HG03135 (cell line): Measurements from ENCODE around the gene COL23A1.
"Not testable (repeated sequence)": the region's sequence is repeated elsewhere in the genome, so short reads cannot be mapped to it uniquely, and the experiment has no call there.

ENCODE experiments used
- ATAC-seq: cut with Tn5 transposase; IDR thresholded peaks from one replicate; pipeline ENCODE4 v1.9.1; 2021; ENCODE audit warnings: mild to moderate bottlenecking, moderate library complexity; ENCODE audit not compliant: unreplicated experiment

The COL23A1 gene

DNA sequence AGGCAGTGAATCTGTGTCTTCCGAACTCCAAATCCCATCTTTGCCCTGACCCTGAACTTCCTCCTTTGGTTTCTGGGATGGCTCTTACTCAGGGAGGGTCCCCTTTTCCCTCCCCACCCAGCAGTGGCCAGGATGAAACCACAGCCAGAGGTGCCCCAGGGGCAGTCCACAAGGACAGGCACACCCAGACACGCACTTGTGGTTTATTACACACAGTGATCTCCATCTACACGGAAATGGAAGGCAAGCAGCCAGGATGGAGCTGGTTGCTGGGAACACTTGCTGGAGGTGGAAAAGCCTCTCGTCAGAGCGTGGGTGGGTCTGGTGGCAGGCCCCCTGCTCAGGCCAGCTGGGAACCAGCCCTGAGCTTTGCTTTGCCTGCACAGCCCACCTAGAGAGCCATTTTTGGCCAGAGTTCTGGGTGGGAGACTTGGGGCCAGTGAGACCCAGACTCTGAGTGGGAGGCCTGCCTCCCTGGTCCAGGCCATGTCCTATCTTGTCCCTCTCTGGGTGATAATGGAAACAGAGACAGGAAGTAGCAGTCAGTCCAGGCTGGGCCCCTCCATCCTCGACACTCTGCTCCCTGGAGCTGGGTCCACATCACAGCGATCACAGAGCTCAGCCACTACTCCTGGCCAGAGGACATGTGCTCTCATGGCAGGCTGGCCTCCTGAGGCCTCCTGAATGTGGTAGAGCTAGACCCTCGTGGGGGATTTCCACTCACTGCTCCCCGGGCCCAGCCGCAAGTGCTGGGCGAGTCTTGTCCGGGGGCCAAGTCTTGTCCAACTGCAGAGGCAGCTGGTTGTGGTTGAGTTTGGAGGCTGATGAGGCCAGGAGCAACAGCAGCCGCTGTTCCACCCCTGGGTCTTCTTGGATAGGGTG lies 352.5 kb downstream of the COL23A1 start:
- no peak for ATAC-seq

GRCh38 chr5:178236679-178237078 lies 353.5 kb downstream of the COL23A1 start:
- ATAC-seq = no peak

DNA sequence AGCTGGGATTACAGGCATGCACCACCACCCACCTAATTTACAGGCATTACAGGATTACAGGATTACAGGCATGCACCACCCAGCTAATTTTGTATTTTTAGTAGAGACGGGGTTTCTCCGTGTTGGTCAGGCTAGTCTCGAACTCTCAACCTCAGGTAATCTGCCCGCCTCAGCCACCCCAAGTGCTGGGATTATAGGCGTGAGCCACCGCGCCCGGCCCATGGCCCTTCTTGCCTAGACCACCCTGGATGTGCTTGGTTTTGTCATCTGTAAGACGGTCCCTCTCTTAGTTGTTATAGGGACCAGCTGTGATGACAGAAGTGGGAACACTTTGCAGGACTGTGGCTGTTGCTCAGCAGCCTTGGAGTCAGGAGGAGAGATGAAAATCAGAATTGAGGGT lies 354.1 kb downstream of the COL23A1 start:
- no peak for ATAC-seq

DNA sequence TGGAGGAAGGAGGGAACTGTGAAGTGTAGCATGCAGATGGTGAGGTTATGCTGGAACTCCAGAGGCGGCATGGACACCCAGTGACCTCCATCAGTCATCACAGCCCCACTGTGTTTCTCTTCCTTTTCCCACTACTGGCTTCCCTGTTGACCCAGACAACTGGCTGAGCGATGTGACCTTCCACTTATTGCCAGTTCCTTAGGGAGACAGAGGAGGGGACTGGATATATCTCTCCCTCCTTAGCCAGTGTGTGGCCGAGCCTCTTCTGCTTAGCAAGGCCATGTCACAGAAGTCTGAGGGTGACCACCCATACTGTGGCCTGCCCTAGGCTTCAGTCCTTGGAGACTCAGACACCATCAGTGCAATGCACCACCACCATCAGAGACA lies 354.6 kb downstream of the COL23A1 start:
- ATAC-seq = no peak

- ATAC-seq = no peak
Measured at GRCh38 chr5:178234750-178235587, 355.2 kb downstream of the COL23A1 start.

GRCh38 chr5:178234121-178234749 lies 356.0 kb downstream of the COL23A1 start:
- ATAC-seq = no peak

- no peak for ATAC-seq
Measured at GRCh38 chr5:178232920-178233429, 357.2 kb downstream of the COL23A1 start.

GRCh38 chr5:178232124-178232919 lies 357.9 kb downstream of the COL23A1 start, which contains the start of gene PHYKPL:
PHYKPL (minus strand) TSS chr5:178232802; CDS start chr5:178232550, 252 bp downstream.
- ATAC-seq = peak; percentile 56

- peak; percentile 15 for ATAC-seq
Measured at GRCh38 chr5:178231539-178232123, 358.6 kb downstream of the COL23A1 start.

DNA sequence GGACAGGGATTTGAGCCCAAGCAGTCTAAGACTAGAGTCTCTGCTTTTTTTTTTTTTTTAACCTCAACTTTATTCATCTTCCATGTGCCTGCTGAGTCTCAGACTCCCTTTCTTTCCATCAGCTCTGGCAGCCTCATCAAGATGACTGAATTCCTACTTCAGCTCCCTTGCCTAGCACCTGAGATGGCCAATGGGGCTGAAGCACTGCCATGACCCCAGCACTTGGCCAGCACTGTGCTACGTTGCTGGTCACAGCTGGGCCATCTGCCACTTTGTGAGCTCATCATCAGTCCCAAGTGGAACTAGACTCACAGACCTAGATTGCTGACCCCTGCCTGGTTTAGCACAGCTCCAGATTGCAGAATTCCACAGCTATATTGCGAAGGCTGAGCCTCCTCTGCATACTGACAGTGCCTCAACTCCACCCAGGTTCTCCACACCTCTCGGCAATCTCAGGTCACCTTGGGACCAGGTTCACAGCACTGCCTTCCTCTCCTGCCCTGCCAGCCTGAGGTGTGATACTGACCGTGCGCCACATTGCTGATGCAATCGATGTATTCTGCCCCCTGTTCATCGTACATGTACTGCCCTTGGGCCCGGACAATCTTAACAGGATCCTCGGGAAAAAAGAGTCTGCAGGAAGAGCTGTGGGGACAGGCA lies 359.2 kb downstream of the COL23A1 start:
- ATAC-seq = no peak

- no peak for ATAC-seq
Measured at GRCh38 chr5:178229861-178230260, 360.3 kb downstream of the COL23A1 start.

DNA sequence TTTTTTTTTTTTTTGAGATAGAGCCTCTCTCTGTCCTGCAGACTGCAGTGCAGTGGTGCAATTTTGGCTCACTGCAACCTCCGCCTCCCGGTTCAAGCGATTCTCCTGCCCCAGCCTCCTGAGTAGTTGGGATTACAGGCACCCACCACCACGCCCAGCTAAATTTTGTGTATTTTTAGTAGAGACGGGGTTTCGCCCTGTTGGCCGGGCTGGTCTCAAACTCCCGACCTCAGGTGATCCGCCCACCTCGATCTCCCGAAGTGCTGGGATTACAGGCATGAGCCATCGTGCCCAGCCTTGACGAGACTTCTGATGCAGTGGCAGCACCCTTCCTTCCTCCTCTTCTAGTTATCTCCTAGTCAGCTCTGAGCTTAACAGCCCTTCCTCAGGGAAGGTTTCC lies 361.1 kb downstream of the COL23A1 start:
- not testable (repeated sequence) for ATAC-seq

GRCh38 chr5:178228609-178229008 lies 361.6 kb downstream of the COL23A1 start:
- ATAC-seq = no peak

GRCh38 chr5:178227929-178228328 lies 362.3 kb downstream of the COL23A1 start:
- no peak for ATAC-seq

DNA sequence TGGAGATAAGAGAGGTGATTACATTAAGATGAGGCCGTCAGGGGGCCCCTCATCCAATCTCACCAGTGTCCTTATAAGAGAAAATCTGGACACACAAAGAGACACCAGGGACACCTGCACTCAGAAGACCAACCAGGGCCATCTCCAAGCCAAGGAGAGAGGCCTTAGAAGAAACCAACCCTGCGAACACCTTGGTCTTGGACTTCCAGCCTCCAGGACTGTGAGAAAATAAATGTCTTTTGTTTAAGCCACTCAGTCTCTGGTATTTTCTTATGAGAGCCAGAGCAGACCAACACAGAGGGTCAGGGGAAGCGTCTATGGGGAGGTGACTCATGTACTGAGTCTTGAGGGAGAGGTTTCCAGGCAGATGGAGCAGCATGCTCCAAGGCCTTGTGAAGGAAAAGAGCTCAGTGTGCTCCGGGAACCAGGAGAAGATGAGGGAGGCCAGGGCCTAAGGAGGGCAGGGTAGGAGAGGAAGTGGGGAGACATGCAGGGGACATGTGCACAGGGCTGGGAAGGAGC lies 363.0 kb downstream of the COL23A1 start:
- no peak for ATAC-seq

- no peak for ATAC-seq
Measured at GRCh38 chr5:178225174-178225573, 365.0 kb downstream of the COL23A1 start.

DNA sequence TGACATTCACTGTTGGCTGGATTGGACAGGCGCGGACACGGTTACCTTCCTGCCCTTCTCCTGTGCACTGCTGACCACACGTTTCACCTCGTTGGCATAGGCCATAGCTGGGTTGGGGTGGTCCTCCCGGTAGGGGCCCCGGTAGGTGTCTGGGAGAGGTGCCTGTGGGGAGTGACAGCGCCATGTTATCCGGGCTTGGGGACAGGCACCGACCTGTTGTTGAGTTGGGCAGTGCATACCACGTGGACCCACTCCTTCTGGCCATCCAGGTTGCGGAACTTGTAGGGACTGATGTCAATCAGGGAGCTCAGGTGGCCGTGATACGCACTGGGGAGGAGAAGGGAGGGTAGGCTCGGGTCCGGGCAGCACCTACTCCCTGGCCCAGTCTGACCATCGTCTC lies 365.8 kb downstream of the COL23A1 start:
- ATAC-seq = no peak

DNA sequence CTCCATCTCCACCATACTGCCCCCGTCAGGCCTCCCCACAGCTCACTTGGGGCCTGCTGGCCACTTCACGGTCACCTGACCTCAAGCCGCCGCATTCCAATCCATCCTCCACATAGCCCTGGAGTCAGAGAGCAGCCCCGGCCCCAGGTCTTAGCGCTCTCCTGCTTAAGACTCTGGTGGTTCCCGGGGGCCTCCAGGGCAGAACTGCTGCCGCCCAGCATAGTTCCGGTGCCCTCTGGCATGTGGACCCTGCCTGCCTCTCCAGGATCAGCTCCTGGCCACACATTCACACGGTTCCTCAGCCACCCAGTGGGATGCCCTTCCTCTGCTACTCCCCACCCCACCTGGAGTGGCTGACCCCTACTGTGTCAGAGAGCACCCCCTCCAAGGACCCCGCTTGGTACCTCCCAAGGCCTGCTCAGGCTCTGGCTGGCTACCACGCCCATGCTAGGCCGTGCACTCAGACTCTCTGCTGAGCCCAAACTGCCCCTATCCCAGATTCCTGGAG lies 366.3 kb downstream of the COL23A1 start:
- ATAC-seq = no peak

DNA sequence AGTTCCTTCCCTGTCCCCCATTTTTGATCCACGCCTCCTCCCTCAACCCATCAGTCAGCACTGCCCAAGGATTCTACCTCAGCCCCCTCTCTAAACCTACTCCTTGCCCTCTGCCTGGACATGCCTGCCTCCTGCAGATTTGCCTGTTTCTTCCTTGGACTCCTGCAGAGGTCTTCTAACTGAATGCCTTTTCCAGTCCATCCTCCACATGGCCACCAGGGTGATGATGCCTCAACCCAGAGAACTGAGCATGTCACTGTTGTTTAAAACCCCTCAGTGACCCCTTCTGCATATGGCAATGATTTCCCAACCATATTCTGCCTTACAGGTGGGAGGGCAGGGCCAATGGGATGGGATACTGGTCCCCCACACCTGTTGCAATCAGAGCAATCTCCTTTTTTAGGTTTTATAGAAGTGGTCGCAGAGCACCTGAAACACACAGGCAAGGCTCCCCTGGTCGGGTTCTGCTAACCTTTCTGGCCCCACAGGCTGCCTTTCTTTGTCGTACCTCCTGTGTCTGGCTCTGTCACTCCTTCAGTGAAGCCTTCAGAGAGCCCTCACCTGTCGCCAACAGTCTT lies 366.9 kb downstream of the COL23A1 start:
- ATAC-seq = no peak
